Ectodermal cell (in vitro differentiated cells): Measurements from ENCODE around the gene AHCTF1.
A peak's percentile ranks its signal among the peaks of the same experiment; 100 is the strongest.

Experiments used
- H3K27ac ChIP-seq: 2 replicates; pipeline ENCODE4 v1.7.0; 2013; ENCODE audit warnings: mild to moderate bottlenecking, low read depth, low read length; ENCODE audit not compliant: insufficient read depth, poor library complexity, severe bottlenecking
- H3K27me3 ChIP-seq: 2 replicates; pipeline ENCODE4 v1.7.0; 2013; ENCODE audit warnings: mild to moderate bottlenecking, low read length; ENCODE audit not compliant: insufficient read depth, control insufficient read depth, poor library complexity, severe bottlenecking
- H3K36me3 ChIP-seq: one replicate; pipeline ENCODE4 v1.7.0; 2013; ENCODE audit warnings: low read length; ENCODE audit not compliant: control insufficient read depth, insufficient read depth
- H3K4me1 ChIP-seq: one replicate; pipeline ENCODE4 v1.7.0; 2013; ENCODE audit warnings: low read length; ENCODE audit not compliant: control insufficient read depth, insufficient read depth
- H3K4me3 ChIP-seq: 2 replicates; pipeline ENCODE4 v1.7.0; 2013; ENCODE audit warnings: low read depth, low read length, control low read depth; ENCODE audit not compliant: insufficient read depth
- H3K9me3 ChIP-seq: 2 replicates; pipeline ENCODE4 v1.7.0; 2013; ENCODE audit warnings: mild to moderate bottlenecking, low read length, moderate library complexity; ENCODE audit not compliant: control insufficient read depth
- WGBS, 2 experiments: methylation state at CpG; one replicate each; pipeline ENCODE4 v1.1.7; 2013; ENCODE audit warnings: missing lambda C conversion rate in 2 of 2; 5-methylcytosine and 5-hydroxymethylcytosine counted together

AHCTF1 gene

DNA sequence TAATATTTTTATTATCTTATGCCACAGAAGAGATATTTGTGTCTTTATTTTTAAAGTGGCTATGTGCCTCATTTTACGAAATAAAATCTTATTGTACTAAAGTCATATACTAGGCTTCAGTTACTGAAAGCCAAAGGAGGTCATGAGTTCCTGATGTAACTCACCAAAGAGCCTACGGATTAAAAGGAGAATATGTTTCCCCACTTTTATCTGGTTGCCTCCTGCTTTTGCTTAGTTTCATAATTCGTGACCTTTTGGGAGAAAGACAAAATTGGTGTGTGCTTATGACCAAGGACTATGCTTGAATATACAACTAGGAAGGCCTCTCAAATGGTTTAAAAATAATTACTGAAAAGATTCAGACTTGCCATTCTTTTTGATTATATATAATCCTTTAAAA, 18.2 kb upstream of the AHCTF1 start:
- WGBS, 2 experiments, result 93 to 97% methylated on average over 3 of the region's 3 CpGs
- Histone ChIP-seq H3K9me3 (no peaks in the 10 kb centered on the region), H3K27me3 (no peaks in the 10 kb centered on the region), H3K4me3 (no peak overlapping the region), H3K27ac (no peak overlapping the region), H3K36me3 (no peaks in the 10 kb centered on the region), H3K4me1 (no peaks in the 10 kb centered on the region)

DNA sequence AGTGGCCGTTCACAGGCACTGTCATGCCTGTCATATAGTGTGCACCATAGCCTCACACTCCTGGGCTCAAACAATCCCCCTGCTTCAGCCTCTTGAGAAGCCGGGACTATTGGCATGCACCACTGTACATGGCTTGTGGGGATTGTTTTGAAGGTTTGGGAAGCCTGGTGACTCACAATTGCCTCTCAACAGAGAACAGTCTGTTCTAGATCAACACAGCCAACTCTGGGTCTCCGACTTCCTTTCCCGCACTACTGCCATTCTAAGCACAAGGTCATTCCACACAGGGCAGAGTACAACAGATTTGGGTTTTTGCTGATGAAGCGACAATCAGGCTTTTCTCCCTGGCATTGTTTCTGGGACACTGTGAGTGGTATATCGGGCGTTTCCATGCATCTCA, 15.5 kb upstream of the AHCTF1 start:
- WGBS, 2 experiments, result 91 to 96% methylated on average over 7 of the region's 7 CpGs
- Histone ChIP-seq H3K36me3 (no peaks in the 10 kb centered on the region), H3K4me1 (no peaks in the 10 kb centered on the region), H3K9me3 (no peaks in the 10 kb centered on the region), H3K27me3 (no peaks in the 10 kb centered on the region), H3K4me3 (no peak overlapping the region), H3K27ac (no peak overlapping the region)

DNA sequence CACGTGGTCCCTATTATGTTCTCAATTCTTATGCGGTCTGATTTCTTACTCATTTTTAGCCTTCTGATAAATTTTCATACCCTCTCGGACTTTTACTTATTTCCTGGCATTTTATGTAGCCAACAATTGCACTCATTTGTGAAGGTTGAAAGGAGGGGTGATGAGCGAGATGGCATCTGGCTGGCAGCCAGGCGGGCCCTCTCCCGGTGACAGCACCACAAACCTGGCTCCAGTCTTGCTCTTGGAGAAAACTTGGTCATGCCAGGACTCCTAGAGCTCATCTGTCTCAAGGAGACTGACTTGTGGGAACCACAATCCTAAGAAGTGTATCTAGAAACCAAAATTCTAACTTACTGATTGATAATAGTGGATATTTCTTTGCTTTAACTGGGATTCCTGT, 14.6 kb upstream of the AHCTF1 start:
- Histone ChIP-seq H3K4me1 (no peaks in the 10 kb centered on the region), H3K4me3 (no peak overlapping the region), H3K36me3 (no peaks in the 10 kb centered on the region), H3K27me3 (no peaks in the 10 kb centered on the region), H3K27ac (no peak overlapping the region), H3K9me3 (no peaks in the 10 kb centered on the region)
- 94 to 97% methylated on average over 6 of the region's 6 CpGs for WGBS, 2 experiments

DNA sequence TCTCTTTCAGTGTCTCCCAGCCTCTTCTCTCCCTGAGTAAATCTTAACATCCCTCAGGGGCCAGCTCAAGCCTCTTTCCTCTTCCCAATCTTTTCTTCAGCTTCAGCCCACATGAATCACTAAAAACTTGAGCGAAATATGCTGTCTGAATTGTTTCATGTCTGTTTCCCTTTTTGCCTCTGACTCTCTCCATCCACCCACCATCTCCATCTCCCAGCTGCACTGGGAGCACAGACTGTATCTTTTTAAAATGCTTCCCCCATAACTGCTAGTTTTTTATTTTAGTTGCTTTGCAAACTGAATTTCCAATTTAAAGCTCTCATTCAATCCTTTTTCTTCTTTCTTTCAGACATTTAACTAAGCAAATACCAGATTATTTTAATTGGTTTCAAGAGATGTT, 3.0 kb upstream of the AHCTF1 start:
- Histone ChIP-seq H3K4me1 (peaks cover 3% of the 10 kb centered on the region), H3K27me3 (no peaks in the 10 kb centered on the region), H3K27ac (no peak overlapping the region), H3K36me3 (no peaks in the 10 kb centered on the region), H3K4me3 (no peak overlapping the region), H3K9me3 (no peaks in the 10 kb centered on the region)
- WGBS, 2 experiments, result 89 to 95% methylated on average over 1 of the region's 1 CpG

DNA sequence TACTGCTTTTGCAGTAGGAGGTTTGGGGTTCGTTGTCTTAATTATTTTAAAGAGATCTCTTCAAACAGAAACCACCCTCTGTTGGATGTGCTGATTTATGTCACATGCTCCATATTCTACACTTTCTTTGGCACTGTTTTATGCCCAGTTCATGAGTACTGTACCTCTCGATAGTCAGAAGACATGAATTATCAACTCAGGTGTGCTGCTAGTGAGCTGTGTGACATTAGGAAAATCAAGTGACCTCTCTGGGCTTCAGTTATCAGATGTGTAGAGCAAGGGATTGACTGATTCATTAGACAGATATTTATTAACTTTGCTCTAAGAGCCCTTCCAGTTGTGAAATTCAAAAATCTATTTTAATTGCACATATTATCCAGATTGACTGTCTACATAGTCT, 2.1 kb upstream of the AHCTF1 start:
- H3K27me3 ChIP-seq, result no peaks in the 10 kb centered on the region

DNA sequence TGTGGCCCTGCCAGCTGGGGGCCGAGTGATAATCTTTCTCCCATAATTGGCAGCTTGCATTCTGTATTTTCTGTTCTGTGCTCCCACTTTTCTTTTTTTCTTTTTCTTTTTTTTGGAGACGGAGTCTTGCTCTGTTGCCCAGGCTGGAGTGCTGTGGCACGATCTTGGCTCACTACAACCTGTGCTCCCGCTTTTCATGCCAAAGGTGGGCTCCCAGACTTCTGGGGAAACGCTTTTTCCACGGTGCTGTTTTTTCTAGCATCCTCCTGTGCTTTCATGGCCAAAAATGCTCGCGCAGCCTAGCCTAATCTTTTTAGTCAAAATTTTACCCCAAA, 585 bp upstream of the AHCTF1 start:
- H3K27ac ChIP-seq, result peak overlapping the region; percentile 96
- WGBS, 2 experiments, result 40 to 50% methylated on average over 7 to 8 of the region's 8 CpGs

More for the DNA sequence above, 2.1 kb upstream of the AHCTF1 start:
- WGBS, 2 experiments, result 86 to 93% methylated on average over 2 of the region's 2 CpGs
- H3K4me3 ChIP-seq, result no peak overlapping the region
- no peaks in the 10 kb centered on the region for H3K36me3 ChIP-seq
- no peaks in the 10 kb centered on the region for H3K9me3 ChIP-seq
- H3K4me1 ChIP-seq, result peaks cover 3% of the 10 kb centered on the region
- no peak overlapping the region for H3K27ac ChIP-seq

DNA sequence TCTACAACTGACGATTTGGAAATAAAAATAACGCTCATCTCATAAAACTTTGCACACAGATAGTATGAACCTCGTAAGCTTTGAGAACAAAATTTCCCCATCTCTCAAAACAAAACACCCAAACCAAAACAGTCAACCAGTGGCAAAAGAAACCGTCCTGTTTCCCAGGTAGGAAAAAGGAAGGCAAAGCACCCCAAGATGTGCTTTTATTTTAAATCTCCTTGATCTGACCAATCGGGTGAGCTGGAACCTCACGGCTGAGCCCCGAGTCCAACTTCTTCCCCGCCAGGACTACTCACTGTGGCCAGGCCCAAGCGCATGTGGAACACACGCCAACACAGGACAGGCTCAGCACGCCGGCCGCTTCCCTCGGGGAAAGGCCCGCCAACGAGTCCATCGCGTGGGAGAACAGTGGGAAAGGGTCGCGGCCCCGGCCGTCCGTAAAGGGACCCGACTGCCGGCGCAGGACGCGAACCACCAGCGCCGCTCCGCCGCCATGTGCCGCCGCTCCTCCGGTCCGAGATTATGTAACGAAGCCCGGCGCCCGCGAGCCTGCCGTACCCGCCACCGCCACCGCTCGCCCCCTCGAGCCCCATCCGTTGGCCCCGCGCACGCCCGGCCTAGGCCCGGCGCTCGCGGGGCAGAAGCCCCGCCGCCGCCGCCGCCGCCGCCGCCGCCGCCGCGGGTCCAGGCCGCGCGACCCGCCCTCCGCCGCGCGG, 759 bp downstream of the AHCTF1 start:
- Histone ChIP-seq H3K4me1 (peaks cover 3% of the 10 kb centered on the region), H3K27ac (peak overlapping the region; percentile 96), H3K9me3 (no peaks in the 10 kb centered on the region), H3K27me3 (no peaks in the 10 kb centered on the region), H3K4me3 (peak overlapping the region; percentile 92), H3K36me3 (no peaks in the 10 kb centered on the region)
- WGBS, 2 experiments, result 0% methylated on average over 76 of the region's 76 CpGs

More for the DNA sequence above, 585 bp upstream of the AHCTF1 start:
- peak overlapping the region; percentile 92 for H3K4me3 ChIP-seq
- no peaks in the 10 kb centered on the region for H3K36me3 ChIP-seq
- no peaks in the 10 kb centered on the region for H3K9me3 ChIP-seq
- no peaks in the 10 kb centered on the region for H3K27me3 ChIP-seq
- H3K4me1 ChIP-seq, result peaks cover 3% of the 10 kb centered on the region

DNA sequence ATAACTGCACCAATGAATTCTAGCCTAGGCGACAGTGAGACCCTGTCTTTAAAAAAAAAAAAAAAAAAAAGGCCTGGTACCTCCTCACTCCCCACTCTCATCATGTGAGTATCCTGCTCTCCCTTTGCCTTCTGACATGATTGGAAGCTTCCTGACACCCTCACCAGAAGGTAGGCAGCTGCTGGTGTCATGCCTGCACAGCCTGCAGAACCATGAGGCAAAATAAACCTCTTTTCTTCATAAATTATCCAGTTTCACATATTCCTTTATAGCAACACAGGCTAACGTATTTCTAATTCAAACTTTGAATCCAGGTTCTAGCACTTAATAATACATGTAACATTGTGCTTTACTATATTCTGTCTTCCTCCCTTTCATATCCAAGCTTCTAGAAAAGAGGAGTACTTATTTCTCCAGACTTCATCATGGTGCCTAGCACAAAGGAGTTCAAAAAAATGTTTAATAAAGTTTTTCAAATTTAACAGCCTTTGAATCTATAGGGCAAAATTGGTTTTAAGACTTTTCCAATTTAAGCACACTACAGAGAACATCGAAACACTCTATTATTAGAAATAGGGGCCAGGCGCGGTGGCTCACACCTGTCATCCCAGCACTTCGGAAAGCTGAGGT, 5.6 kb downstream of the AHCTF1 start:
- peaks cover 3% of the 10 kb centered on the region for H3K4me1 ChIP-seq
- H3K36me3 ChIP-seq, result no peaks in the 10 kb centered on the region
- no peaks in the 10 kb centered on the region for H3K9me3 ChIP-seq
- no peak overlapping the region for H3K4me3 ChIP-seq
- no peaks in the 10 kb centered on the region for H3K27me3 ChIP-seq
- WGBS, 2 experiments, result 90 to 91% methylated on average over 6 of the region's 6 CpGs
- H3K27ac ChIP-seq, result no peak overlapping the region

DNA sequence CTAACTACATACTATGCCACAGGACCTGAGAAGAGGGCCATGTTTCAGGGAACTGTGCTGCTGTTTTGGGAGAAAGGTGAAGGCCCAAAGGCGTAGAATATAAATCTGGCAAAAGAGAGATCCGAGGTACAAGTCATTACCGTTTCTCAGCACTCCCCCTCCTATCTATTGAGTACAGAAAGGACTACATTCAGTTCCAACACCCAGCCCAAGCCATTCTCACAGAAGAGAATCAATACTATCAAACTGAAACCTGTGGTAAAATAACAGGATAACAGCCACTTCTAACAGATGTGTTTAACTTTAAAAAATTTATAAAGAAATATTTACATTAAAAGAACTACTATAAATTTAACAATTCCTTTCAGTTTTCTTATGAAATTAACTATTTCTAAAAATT, 7.8 kb downstream of the AHCTF1 start:
- no peaks in the 10 kb centered on the region for H3K36me3 ChIP-seq
- WGBS, 2 experiments, result 87 to 100% methylated on average over 3 of the region's 3 CpGs

DNA sequence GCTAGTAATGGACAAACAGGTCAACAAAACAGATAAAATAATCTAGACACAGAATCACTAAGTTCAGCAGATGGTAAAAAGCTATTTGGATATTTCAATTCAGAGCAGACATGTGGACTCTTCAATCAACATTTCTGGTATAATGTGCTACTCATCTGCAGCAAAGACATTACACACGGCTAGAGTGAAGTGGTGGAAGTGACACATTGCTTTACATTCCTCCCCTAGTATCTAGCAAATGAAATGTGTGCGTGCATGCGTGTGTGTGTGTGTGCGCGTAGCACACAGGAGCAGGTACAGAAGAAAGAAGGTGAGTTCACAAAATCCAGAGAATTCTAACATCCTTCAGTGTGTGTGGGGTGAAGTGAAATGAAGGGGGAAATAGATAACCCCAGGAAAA, 8.3 kb downstream of the AHCTF1 start:
- no peaks in the 10 kb centered on the region for H3K4me1 ChIP-seq
- no peak overlapping the region for H3K4me3 ChIP-seq
- no peaks in the 10 kb centered on the region for H3K36me3 ChIP-seq
- H3K27ac ChIP-seq, result no peak overlapping the region
- no peaks in the 10 kb centered on the region for H3K9me3 ChIP-seq
- H3K27me3 ChIP-seq, result no peaks in the 10 kb centered on the region
- WGBS, 2 experiments, result 90 to 97% methylated on average over 5 of the region's 5 CpGs

More for the DNA sequence above, 7.8 kb downstream of the AHCTF1 start:
- H3K4me3 ChIP-seq, result no peak overlapping the region
- no peaks in the 10 kb centered on the region for H3K4me1 ChIP-seq
- no peaks in the 10 kb centered on the region for H3K27me3 ChIP-seq
- H3K27ac ChIP-seq, result no peak overlapping the region
- no peaks in the 10 kb centered on the region for H3K9me3 ChIP-seq
